ENCODE data around the gene GALNT10.

GRCh38 chr5:154271466-154271865 is 80.9 kb downstream of the GALNT10 start:
- TF ChIP-seq CTCF (IDR thresholded peaks at IDR 0.05) (no peak), ZFX (IDR thresholded peaks at IDR 0.05; ENCODE audit: borderline replicate concordance) (no peak)
